Bone marrow (tissue), 2 donors: ENCODE measurements around the gene SCRT2.

Experiments used
- DNase-seq, 2 donors: peaks; one replicate each; lab custom pipeline; 2025; lab: John Stamatoyannopoulos, UW

The SCRT2 gene

DNA sequence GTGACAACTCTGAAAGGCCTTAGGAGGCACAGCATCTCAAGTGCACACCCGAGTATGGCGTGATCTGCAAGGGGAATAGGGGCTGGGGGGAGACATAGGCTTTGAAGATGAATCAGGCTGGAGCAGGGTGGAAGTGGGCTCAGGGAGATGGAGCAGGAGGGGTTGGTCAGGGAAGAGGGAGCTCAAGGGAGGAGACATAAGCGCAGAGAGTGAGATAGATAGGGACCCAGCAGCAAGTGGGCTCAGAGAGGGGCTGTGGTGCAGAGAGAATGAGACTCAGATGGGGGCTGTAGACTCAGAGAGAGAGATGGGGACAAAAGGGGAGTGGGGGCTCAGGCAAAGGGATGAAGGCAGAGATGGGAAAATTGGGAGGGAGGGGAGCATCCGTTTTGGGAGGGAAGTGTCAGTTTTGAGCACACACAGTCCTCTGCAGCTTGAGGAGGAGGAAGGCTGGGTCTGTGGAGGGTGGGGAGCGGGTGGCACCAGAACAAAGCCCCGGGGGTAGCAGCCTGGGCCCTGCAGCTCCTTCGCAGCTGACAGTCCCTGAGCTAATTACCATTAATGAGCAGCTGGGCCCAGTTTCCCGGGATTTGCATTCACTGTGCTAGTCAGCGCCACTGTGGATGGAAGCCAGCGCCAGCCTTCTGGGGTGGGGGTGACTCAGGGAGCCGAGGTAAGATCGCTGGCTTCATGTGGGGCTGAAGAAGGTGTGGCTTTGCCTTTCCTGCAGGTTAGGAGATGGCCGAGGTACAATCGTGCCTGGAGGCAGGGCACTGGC, 41.3 kb downstream of the SCRT2 start:
- DNase-seq = no peak

DNA sequence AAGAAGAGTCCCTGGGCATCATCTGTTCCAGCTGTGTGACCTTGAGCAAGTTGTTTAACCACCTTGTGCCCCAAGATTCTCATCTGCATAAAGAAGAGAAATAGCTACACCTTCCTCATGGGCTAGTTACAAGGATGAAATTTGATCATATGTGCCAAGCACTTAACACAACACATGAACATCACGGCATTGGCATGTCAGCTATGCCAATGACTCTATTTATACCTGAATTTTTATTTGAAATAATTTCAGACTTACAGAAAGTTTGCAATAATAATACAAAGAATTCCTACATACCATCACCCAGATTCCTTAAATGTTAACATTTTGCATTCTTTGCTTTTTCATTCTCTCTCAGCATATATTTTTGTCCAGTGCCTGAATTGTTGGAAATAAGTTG, 44.5 kb downstream of the SCRT2 start:
- no peak for DNase-seq

DNA sequence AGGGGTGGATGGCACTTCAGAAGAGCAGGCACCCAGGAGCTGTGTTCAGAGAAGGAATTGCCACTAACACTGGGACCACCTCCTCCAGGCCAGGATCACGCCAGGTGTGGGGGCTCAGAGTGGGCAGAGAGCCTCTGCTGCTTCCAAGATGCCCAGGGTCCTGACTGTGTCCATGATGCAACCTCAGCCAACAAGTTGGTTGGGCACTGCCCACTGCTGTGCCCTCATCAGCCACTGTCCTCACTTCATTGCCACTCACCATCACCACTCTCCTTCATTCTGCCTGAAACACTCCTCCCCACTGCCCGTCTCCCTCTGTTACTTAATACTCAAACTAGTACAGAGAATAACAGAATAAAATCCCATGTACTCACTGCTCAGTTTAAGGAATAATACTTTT, 49.0 kb downstream of the SCRT2 start:
- no peak for DNase-seq

DNA sequence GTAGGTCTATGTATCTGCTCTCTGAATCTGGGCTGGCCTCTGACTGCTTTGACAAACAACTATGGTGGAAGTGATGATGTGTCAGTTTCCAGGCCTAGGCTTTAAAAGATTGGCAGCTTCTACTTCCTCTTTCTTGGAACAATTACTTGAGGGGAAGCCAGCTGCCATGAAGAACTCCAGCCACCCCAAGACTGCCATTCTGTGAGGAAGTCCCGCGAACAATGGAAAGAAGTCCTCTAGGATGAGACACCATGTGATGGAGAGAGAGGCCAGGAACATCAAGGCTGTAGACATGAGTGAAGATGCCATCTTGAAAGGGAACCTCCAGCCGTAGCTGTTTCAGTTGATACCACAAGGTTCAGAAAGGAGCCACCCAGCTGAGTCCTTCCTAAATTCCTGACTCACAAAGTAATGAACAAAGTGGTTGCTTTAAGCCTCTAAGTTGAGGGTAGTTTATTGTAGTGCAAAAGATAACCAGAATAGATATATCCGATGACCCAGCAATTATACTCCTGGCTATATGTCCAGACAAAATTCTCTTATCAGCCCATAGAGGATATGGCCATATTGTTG, 50.2 kb downstream of the SCRT2 start:
- peak in 1 of 2 donors; percentile 70 for DNase-seq

DNA sequence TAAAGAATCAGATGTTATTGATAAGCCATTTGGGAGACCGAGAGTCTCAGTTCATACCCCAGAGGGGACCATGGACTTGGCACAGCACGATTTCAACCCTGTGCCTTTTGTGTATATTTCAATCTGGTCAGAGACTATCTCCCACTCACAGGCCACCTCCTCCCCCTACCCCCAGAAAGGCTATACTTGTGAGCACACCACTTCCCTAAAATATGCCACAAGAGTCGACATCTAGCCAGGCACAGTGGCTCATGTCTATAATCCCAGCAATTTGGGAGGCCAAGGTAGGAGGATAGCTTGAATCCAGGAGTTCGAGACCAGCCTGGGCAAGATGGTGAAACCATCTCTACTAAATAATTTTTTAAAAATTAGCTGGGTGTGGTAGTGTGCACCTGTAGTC, 51.9 kb downstream of the SCRT2 start:
- no peak for DNase-seq

DNA sequence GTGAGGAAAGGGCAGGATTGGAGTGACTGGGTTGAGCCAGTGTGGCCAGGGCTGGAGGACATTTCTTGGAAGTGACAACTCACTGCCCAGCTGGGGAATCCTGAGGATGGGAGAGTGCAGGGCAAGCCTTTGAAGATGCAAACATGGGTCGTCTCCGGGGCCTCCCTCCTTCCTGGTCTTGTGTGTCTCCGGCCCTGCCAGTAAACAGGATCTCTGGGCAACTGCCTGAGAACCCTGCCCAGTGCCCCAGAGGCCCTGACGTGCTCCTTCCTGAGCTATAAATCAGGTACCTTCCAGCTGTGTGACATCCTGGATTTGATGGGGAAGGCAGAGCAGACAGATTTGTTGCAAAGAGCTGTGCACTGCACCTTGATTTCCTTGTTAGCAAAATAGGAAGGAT, 52.6 kb downstream of the SCRT2 start:
- no peak for DNase-seq

DNA sequence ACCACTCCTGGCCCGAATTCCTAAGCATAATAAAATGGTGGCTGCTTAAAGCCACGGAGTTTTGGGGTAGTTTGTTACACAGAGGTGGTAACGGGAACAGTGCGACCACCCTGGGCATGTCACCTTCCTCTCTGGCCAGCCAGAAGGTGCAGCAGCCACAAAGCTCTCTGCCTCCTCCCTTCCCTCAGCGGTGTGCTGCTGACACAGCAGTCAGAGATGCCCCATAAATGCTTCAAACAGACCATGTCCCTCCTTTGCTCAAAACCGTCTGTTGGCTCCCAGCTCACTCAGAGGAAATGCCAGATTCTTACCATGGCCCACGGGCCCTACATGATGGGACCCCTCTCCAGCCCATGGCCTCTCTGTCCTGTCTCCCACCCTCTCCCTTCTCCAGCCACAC, 53.4 kb downstream of the SCRT2 start:
- DNase-seq = no peak

DNA sequence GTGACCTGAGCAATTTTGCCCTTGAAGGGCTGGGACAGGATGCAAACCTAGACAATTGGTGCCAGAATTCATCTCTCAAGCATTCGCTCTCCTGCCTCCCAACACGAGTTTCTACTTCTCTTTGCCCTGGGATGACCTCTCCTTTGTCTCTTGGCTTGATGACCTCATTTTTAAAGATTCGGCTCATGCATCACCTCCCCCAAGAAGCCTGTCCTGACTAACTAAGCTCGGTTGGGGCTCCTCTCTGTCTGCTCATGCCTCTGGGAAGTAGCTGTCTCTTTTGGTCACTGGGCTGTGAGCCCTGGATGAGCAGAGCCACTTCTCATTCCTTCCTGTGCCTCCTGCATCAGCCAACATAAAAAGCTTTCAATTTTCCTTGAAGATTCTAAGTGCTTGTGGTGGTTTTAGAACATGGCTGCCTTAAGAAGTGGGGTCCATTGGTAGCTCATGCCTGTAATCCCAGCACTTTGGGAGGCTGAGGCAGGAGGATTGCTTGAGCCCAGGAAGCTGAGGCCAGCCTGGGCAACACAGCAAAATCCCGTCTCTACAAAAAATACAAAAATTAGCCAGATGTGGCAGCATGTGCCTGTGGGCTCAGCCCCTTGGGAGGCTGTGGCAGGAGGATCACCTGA, 54.4 kb downstream of the SCRT2 start:
- no peak for DNase-seq

DNA sequence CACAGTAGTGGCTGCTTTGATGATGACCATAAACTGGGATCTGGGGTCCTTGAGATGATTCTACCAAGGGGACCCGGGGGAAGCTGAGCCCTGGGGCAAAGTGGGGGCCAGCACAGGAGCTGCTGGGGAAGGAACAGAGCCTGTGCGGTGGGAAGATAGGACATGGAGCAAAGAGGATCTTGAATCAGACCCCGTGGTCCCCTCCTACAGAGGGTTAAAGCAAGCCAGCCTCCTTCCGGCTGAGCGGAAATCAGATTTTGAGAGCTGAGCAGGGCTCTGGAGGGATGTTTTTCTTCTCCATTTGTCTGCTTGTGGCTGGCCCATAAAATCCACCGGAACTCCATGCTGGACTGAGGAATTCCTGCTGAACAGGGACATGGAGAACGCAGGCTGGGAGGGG, 55.4 kb downstream of the SCRT2 start:
- DNase-seq = no peak

DNA sequence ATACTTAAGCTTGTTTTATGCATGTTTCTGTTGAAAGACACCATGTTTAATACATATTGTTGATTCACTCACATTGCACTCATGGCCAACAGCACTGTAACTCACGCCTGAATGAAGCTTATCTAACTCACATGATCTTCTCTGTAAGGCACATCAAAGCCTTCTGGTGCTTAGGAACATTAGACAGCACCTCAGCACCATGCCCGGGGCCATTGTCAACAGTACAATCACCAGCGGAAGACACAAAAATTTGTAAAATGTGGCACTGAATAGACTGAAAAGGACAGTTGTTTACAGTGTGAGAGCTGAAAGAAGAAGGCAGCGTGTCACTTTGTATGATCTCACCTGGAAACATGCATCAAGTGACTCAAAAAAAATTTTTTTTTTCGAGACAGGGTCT, 56.6 kb downstream of the SCRT2 start:
- no peak for DNase-seq

DNA sequence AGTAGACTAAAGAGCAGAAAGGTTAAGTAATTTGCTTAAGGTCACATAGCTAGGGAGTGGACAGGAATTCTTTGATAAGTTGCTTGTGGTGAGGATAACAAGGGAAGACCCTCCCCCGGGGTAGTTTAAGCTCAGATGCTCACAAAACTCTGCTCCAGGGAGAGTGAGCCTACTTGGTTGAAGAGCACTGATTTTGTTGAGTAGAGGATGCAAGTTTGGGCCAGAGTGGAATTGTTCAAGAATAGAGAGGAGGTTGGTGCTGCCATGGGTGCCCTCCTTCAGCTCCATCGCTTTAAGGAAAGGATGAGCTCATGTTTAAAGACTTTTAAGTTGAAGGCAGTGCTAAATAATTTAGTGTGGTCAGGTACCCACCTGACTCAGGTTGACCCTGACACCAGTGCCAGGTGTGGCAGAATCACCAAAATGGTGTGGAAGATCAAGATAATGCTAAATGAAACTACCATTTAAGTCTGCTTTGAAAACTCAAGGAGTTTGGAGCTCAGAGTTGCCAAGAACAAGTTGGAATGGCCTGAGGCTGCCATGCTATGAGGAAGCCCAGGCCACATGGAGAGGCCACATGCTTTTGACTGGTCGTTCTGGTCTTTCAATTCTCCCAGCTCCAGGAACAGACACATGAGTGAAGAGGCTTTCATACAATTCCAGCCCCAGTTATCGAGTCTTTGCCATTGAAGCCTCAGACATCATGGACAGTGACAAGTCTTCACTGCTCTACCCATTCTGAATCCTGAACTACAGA, 57.5 kb downstream of the SCRT2 start:
- no peak for DNase-seq

DNA sequence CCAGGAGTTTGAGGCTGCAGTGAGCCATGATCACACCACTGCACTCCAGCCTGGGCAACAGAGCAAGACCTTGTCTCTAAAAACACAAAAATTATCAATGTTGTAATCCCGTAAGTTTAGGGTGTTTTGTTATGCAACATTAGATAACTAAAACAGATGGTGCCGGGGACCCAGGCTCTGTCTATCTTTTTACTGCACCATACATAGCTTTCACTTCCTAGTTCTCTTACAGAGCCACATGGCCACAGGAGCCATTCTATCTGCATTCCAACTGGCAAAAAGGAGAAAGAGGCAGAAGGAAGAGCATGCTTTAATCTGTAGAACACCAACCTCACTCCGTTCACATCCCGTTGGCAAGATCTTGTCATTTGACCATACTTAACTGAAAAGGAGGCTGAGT, 60.1 kb downstream of the SCRT2 start:
- DNase-seq = no peak

DNA sequence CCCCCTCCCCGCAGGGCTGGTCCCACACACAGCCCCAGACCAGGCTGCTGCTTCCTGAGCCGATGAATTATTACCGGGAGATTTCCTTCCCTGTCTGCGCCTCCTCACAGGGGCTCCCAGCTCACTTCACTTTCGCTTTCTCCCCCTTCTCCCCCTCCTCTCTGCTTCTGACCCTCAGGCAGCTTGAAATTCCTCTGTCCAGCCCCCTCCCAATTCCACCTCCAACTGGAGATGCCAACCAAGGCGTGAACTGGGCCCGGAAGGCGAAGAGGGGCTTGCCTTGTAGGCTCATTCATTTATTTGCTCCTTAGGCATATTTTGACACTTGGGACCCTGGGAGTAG, 63.8 kb downstream of the SCRT2 start:
- DNase-seq = no peak
